Common myeloid progenitor, CD34-positive (primary cell): ENCODE data around the gene HBM.

Source experiments
- CTCF ChIA-PET: fragments of 350-600 bp; sonication (Branson Sonifier 250); formaldehyde crosslinking; loops from one replicate; lab custom pipeline; 2021; ENCODE audit warnings: antibody characterized with exemption; lab: Charles Lee
- POLR2A ChIA-PET: fragments of 350-600 bp; sonication (Branson Sonifier 250); formaldehyde crosslinking; loops from one replicate; lab custom pipeline; 2021; ENCODE audit warnings: antibody characterized with exemption; lab: Charles Lee
- DNase-seq, 3 donors: peaks; one replicate each; pipeline versions ENCODE4 v3.0.0 to v3.0.0-alpha.2; 2013
- H3K27ac ChIP-seq, 2 experiments: 1 replicate in 1 of 2; 2 replicates in 1 of 2; pipeline ENCODE4 v1.7.0; 2013; ENCODE audit warnings: inconsistent platforms in 2 of 2, low read length in 2 of 2, mild to moderate bottlenecking in 2 of 2, low read depth in 1 of 2, moderate library complexity in 1 of 2; ENCODE audit not compliant: severe bottlenecking in 2 of 2, insufficient read depth in 1 of 2, poor library complexity in 1 of 2
- H3K27me3 ChIP-seq, 5 experiments: replicated peaks in 2 of 5; 1 replicate in 3 of 5; 2 replicates in 2 of 5; pipeline versions ENCODE4 v1.6.1 to v1.7.0; 2013; ENCODE audit warnings: low read length in 4 of 5, mild to moderate bottlenecking in 2 of 5, moderate library complexity in 2 of 5, inconsistent platforms in 1 of 5; ENCODE audit not compliant: insufficient read depth in 5 of 5, control insufficient read depth in 4 of 5
- H3K36me3 ChIP-seq, 4 experiments: 1 replicate in 2 of 4; 2 replicates in 2 of 4; pipeline versions ENCODE4 v1.6.1 to v1.7.0; 2013; ENCODE audit warnings: low read length in 3 of 4, control low read depth in 1 of 4, mild to moderate bottlenecking in 1 of 4; ENCODE audit not compliant: control insufficient read depth in 4 of 4, insufficient read depth in 4 of 4
- H3K4me1 ChIP-seq, 4 experiments: 1 replicate in 3 of 4; 2 replicates in 1 of 4; pipeline versions ENCODE4 v1.6.1 to v1.7.1; 2013; ENCODE audit warnings: low read length in 3 of 4, mild to moderate bottlenecking in 3 of 4, control low read depth in 1 of 4, inconsistent platforms in 1 of 4, moderate library complexity in 1 of 4; ENCODE audit not compliant: control insufficient read depth in 4 of 4, insufficient read depth in 4 of 4; ENCODE audit errors: control extremely low read depth in 1 of 4
- H3K4me3 ChIP-seq, 7 experiments: 1 replicate in 4 of 7; 2 replicates in 3 of 7; pipeline versions ENCODE4 v1.5.1 to v1.7.0; 2013; ENCODE audit warnings: mild to moderate bottlenecking in 7 of 7, low read length in 6 of 7, moderate library complexity in 6 of 7, inconsistent platforms in 2 of 7, low read depth in 2 of 7, control low read depth in 1 of 7; ENCODE audit not compliant: insufficient read depth in 4 of 7, control insufficient read depth in 1 of 7; ENCODE audit errors: extremely low read depth in 1 of 7
- H3K9me3 ChIP-seq, 5 experiments: 1 replicate in 4 of 5; 2 replicates in 1 of 5; pipeline versions ENCODE4 v1.6.1 to v1.7.1; 2013; ENCODE audit warnings: low read length in 4 of 5, mild to moderate bottlenecking in 2 of 5, inconsistent platforms in 1 of 5, low read depth in 1 of 5, moderate library complexity in 1 of 5; ENCODE audit not compliant: control insufficient read depth in 4 of 5, insufficient read depth in 2 of 5; ENCODE audit errors: control extremely low read depth in 1 of 5
- WGBS: methylation state at CpG from one replicate; pipeline ENCODE4 v1.1.5; 2013; ENCODE audit not compliant: insufficient coverage; 5-methylcytosine and 5-hydroxymethylcytosine counted together

Gene HBM

GRCh38 chr16:180681-181564 lies 15.1 kb downstream of the HBM start:
- ChIA-PET POLR2A (interaction anchor here (0.5 kb wide), 1 partner anchor 22 kb away, joined by 5 read pairs; no protein-coding TSS in a partner anchor), CTCF (interaction anchor here (0.6 to 5.5 kb wide), 20 partner anchors 11 to 181 kb away, joined by 3 to 59 read pairs (median 4); no protein-coding TSS in a partner anchor)
- peak; percentile 75 to 88 (median 86) for DNase-seq
- Histone ChIP-seq H3K27ac (no peak overlapping the region), H3K9me3 (no peaks in the 10 kb centered on the region), H3K4me1 (peaks cover 0 to 20% (median 16%) of the 10 kb centered on the region in 4 experiments), H3K27me3 (peaks cover 0 to 38% (median 11%) of the 10 kb centered on the region in 5 experiments), H3K4me3 (peak overlapping the region in 4 of 7 experiments; percentile 28 to 63 (median 48)), H3K36me3 (peaks cover 0 to 10% (median 0%) of the 10 kb centered on the region in 4 experiments)
- WGBS, result 1% methylated on average over 83 of the region's 89 CpGs

GRCh38 chr16:181565-182021 lies 15.8 kb downstream of the HBM start:
- H3K27ac ChIP-seq, result no peak overlapping the region
- 8% methylated on average over 15 of the region's 22 CpGs for WGBS
- ChIA-PET CTCF (interaction anchor here (0.8 to 5.5 kb wide), 18 partner anchors 9 to 180 kb away, joined by 3 to 59 read pairs (median 4); no protein-coding TSS in a partner anchor), POLR2A (interaction anchor here (1.6 kb wide), 1 partner anchor 10 kb away, joined by 4 read pairs; no protein-coding TSS in a partner anchor)
- H3K4me3 ChIP-seq, result peak overlapping the region in 1 of 7 experiments; percentile 63
- peaks cover 0 to 36% (median 11%) of the 10 kb centered on the region in 5 experiments for H3K27me3 ChIP-seq
- H3K9me3 ChIP-seq, result no peaks in the 10 kb centered on the region
- peak in 2 of 3 donors; percentile 35 to 45 for DNase-seq
- peaks cover 0 to 20% (median 15%) of the 10 kb centered on the region in 4 experiments for H3K4me1 ChIP-seq
- H3K36me3 ChIP-seq, result peaks cover 0 to 10% (median 0%) of the 10 kb centered on the region in 4 experiments

GRCh38 chr16:183005-183404 lies 17.2 kb downstream of the HBM start:
- POLR2A ChIA-PET, result interaction anchor here (1.6 kb wide), 1 partner anchor 9 kb away, joined by 4 read pairs; no protein-coding TSS in a partner anchor
- no peaks in the 10 kb centered on the region for H3K9me3 ChIP-seq
- no peak for DNase-seq

GRCh38 chr16:185213-185612 lies 19.4 kb downstream of the HBM start:
- Histone ChIP-seq H3K27ac (no peak overlapping the region), H3K36me3 (peaks cover 5 to 32% (median 25%) of the 10 kb centered on the region in 4 experiments), H3K4me3 (no peak overlapping the region), H3K9me3 (no peaks in the 10 kb centered on the region), H3K27me3 (peaks cover 0 to 6% (median 0%) of the 10 kb centered on the region in 5 experiments), H3K4me1 (peaks cover 0 to 14% (median 11%) of the 10 kb centered on the region in 4 experiments)
- POLR2A ChIA-PET, result no interaction called here
- WGBS, result 98% methylated on average over 9 of the region's 13 CpGs
- CTCF ChIA-PET, result no interaction called here
- no peak for DNase-seq

More at GRCh38 chr16:183005-183404, 17.2 kb downstream of the HBM start:
- Histone ChIP-seq H3K4me3 (no peak overlapping the region), H3K4me1 (peaks cover 0 to 18% (median 15%) of the 10 kb centered on the region in 4 experiments), H3K27ac (no peak overlapping the region), H3K27me3 (peaks cover 0 to 25% (median 5%) of the 10 kb centered on the region in 5 experiments), H3K36me3 (peaks cover 3 to 13% (median 9%) of the 10 kb centered on the region in 4 experiments)
- CTCF ChIA-PET, result interaction anchor here (0.6 to 5.5 kb wide), 9 partner anchors 15 to 248 kb away, joined by 3 to 59 read pairs (median 11); no protein-coding TSS in a partner anchor
- WGBS, result 93% methylated on average over 6 of the region's 7 CpGs

GRCh38 chr16:185691-186090 lies 19.9 kb downstream of the HBM start:
- H3K27ac ChIP-seq, result no peak overlapping the region
- no peak overlapping the region for H3K4me3 ChIP-seq
- ChIA-PET POLR2A (no interaction called here), CTCF (no interaction called here)
- peaks cover 0 to 4% (median 0%) of the 10 kb centered on the region in 5 experiments for H3K27me3 ChIP-seq
- H3K9me3 ChIP-seq, result no peaks in the 10 kb centered on the region
- H3K36me3 ChIP-seq, result peaks cover 6 to 37% (median 28%) of the 10 kb centered on the region in 4 experiments
- DNase-seq, result no peak
- 100% methylated on average over 3 of the region's 11 CpGs for WGBS
- H3K4me1 ChIP-seq, result peaks cover 0 to 9% (median 7%) of the 10 kb centered on the region in 4 experiments

- Histone ChIP-seq H3K4me3 (no peak overlapping the region), H3K4me1 (peaks cover 0 to 10% (median 7%) of the 10 kb centered on the region in 4 experiments), H3K36me3 (peaks cover 8 to 53% (median 39%) of the 10 kb centered on the region in 4 experiments), H3K27ac (no peak overlapping the region), H3K27me3 (no peaks in the 10 kb centered on the region), H3K9me3 (no peaks in the 10 kb centered on the region)
- POLR2A ChIA-PET, result no interaction called here
- 100% methylated on average over 7 of the region's 8 CpGs for WGBS
- CTCF ChIA-PET, result interaction anchor here (0.9 to 2.8 kb wide), 6 partner anchors 17 to 90 kb away, joined by 3 to 14 read pairs (median 4); no protein-coding TSS in a partner anchor
- DNase-seq, result no peak
These were observed 21.6 kb downstream of the HBM start for GRCh38 chr16:187330-187729.
